ENCODE data around the gene KRT33B. TPM values are rescaled to one million over a fixed set of nuclear protein-coding genes. Genes with fewer than 3 reads are reported as not detected.
A peak's percentile ranks its signal among the peaks of the same experiment; 100 is the strongest.

Gene KRT33B
- polyA plus RNA-seq, 1 donor from 2014 or later = not detected

DNA sequence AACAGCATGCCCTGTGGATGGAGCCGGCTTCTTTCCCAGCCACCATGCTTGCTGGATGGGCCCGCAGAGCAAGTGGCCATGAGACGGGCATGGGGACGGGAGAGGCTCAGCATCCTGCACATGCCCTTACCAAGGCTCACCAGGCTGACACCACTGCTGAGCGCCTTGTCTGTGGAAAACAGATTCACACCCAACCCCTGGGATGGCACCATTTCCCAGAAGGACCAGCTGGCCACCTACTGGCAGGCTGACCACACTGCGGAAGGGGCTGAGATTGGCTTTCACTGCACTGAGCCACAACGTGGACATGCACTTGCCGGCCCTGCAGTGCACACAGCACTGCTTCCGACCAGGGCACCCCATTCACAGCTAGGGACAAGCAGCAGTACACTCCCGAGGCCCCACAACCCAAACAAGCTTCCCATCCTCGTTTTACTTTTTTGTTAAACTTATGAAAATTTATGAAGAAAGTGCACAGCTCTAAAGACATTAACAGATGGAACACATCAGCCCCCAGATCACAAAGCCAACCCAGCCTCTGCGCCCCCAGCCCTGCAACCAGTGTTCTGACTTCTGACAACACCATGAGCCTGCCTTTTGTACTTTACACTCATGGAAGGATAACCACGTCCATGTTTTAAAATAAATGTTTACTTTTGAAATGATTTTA lies 40.2 kb downstream of the KRT33B start:
- H3K27me3 ChIP-seq (ENCODE audit: insufficient read depth, low read depth, low read length) = no peaks in the 10 kb centered on the region
- H3K4me2 ChIP-seq (ENCODE audit: low read length) = no peak overlapping the region
- H3K27ac ChIP-seq (ENCODE audit: low read length) = no peak overlapping the region
- H3F3A ChIP-seq (ENCODE audit: insufficient read depth, low read length, poor library complexity, severe bottlenecking) = no peaks in the 10 kb centered on the region
- no peaks in the 10 kb centered on the region for H4K20me1 ChIP-seq (ENCODE audit: insufficient read depth)
- no peak overlapping the region for H3K9ac ChIP-seq (ENCODE audit: low read length)
- H3K4me3 ChIP-seq (ENCODE audit: low read length) = no peak overlapping the region
- no peak overlapping the region for H2AFZ ChIP-seq (ENCODE audit: low read depth, low read length)
- TF ChIP-seq RAD21 (conservative IDR thresholded peaks at IDR 0.05) = peak; percentile 27
- TF ChIP-seq, protein P1, sequence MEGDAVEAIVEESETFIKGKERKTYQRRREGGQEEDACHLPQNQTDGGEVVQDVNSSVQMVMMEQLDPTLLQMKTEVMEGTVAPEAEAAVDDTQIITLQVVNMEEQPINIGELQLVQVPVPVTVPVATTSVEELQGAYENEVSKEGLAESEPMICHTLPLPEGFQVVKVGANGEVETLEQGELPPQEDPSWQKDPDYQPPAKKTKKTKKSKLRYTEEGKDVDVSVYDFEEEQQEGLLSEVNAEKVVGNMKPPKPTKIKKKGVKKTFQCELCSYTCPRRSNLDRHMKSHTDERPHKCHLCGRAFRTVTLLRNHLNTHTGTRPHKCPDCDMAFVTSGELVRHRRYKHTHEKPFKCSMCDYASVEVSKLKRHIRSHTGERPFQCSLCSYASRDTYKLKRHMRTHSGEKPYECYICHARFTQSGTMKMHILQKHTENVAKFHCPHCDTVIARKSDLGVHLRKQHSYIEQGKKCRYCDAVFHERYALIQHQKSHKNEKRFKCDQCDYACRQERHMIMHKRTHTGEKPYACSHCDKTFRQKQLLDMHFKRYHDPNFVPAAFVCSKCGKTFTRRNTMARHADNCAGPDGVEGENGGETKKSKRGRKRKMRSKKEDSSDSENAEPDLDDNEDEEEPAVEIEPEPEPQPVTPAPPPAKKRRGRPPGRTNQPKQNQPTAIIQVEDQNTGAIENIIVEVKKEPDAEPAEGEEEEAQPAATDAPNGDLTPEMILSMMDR (IDR thresholded peaks at IDR 0.05; ENCODE audit: poor library complexity, severe bottlenecking) = no peak
- H3K9me3 ChIP-seq (ENCODE audit: low read length) = no peaks in the 10 kb centered on the region
- no peaks in the 10 kb centered on the region for H3K36me3 ChIP-seq (ENCODE audit: insufficient read depth, low read length)
- H3K79me2 ChIP-seq (replicated peaks; ENCODE audit: insufficient read depth, low read length) = no peaks in the 10 kb centered on the region
- H3K9me2 ChIP-seq (ENCODE audit: insufficient read depth, low read length) = no peaks in the 10 kb centered on the region

DNA sequence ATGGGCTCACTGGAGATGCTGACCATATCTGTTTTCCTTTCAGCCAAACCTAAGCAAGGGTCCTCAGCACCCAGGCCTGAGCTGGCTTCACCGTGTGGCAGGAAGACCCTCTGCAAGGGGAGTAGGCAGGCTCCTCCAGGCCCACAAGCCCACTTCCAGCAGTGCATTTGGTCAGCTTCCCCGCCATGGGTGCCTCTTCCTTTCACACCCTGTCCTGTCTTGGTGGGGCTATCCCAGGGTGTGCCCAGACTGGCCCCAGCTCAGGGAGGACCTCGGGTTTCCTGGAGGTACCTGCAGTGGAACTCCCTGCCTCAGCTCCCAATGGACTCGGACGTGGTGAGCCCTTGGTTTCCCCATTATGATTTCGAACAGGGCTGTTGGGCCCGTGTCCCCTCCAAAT lies 41.4 kb downstream of the KRT33B start:
- H3F3A ChIP-seq (ENCODE audit: insufficient read depth, low read length, poor library complexity, severe bottlenecking) = no peaks in the 10 kb centered on the region
- no peaks in the 10 kb centered on the region for H3K9me3 ChIP-seq (ENCODE audit: low read length)
- H3K9ac ChIP-seq (ENCODE audit: low read length) = no peak overlapping the region
- H3K27ac ChIP-seq (ENCODE audit: low read length) = no peak overlapping the region
- no peaks in the 10 kb centered on the region for H3K27me3 ChIP-seq (ENCODE audit: insufficient read depth, low read depth, low read length)
- no peak overlapping the region for H3K4me3 ChIP-seq (ENCODE audit: low read length)
- no peaks in the 10 kb centered on the region for H3K9me2 ChIP-seq (ENCODE audit: insufficient read depth, low read length)
- no peaks in the 10 kb centered on the region for H4K20me1 ChIP-seq (ENCODE audit: insufficient read depth)
- TF ChIP-seq, protein P1 (IDR thresholded peaks at IDR 0.05; ENCODE audit: poor library complexity, severe bottlenecking) = no peak
- TF ChIP-seq EZH2 (IDR thresholded peaks at IDR 0.05; ENCODE audit: borderline replicate concordance, insufficient read depth, low read length, poor library complexity, severe bottlenecking) = no peak
- TF ChIP-seq MXI1 (conservative IDR thresholded peaks at IDR 0.05; ENCODE audit: poor library complexity, severe bottlenecking) = no peak
- no peak overlapping the region for H2AFZ ChIP-seq (ENCODE audit: low read depth, low read length)
- H3K79me2 ChIP-seq (replicated peaks; ENCODE audit: insufficient read depth, low read length) = no peaks in the 10 kb centered on the region
- no peaks in the 10 kb centered on the region for H3K36me3 ChIP-seq (ENCODE audit: insufficient read depth, low read length)
- H3K4me2 ChIP-seq (ENCODE audit: low read length) = no peak overlapping the region

DNA sequence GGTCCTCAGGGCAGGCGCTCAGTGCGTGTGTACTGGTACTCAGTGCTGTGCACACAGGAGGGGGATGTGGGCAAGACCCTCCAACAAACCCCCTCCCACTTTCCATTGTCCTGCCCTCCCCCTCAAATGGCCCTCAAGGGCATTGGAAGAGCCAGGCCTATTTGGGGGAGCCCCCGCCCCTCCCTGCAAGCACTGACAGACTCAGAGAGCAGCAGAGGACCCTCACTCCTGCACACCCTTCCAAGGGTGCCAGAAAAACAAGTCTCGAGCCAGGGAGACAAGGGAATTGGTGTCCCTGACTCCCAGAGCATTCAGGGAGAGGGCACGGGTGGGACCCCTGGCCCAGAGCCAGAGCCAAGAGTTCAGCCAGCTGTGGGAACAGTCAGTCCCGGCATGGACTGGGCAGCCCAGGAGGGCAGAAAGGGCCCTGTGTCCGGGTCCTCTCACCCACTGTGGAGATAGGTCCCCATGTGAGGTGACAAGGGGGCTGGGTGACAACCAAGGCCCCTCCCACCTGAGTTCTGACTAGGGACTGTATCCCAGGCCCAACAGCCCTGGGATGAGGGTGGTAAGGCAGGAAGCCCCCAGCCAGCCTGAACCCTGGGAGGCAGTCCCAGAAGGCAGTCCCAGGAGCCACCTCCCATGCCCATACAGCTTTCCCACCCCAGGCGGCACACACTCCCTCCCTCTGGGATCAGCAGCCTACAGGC lies 42.0 kb downstream of the KRT33B start:
- Histone ChIP-seq H3K9me2 (ENCODE audit: insufficient read depth, low read length) (no peaks in the 10 kb centered on the region), H2AFZ (ENCODE audit: low read depth, low read length) (no peak overlapping the region), H4K20me1 (ENCODE audit: insufficient read depth) (no peaks in the 10 kb centered on the region), H3K4me2 (ENCODE audit: low read length) (no peak overlapping the region), H3F3A (ENCODE audit: insufficient read depth, low read length, poor library complexity, severe bottlenecking) (no peaks in the 10 kb centered on the region), H3K9me3 (ENCODE audit: low read length) (no peaks in the 10 kb centered on the region), H3K36me3 (ENCODE audit: insufficient read depth, low read length) (no peaks in the 10 kb centered on the region), H3K4me3 (ENCODE audit: low read length) (no peak overlapping the region), H3K9ac (ENCODE audit: low read length) (no peak overlapping the region), H3K27me3 (ENCODE audit: insufficient read depth, low read depth, low read length) (no peaks in the 10 kb centered on the region), H3K79me2 (replicated peaks; ENCODE audit: insufficient read depth, low read length) (no peaks in the 10 kb centered on the region), H3K27ac (ENCODE audit: low read length) (no peak overlapping the region)
- TF ChIP-seq RAD21 (conservative IDR thresholded peaks at IDR 0.05) (no peak), EZH2 (IDR thresholded peaks at IDR 0.05; ENCODE audit: borderline replicate concordance, insufficient read depth, low read length, poor library complexity, severe bottlenecking) (no peak), TAF1 (IDR thresholded peaks at IDR 0.05; ENCODE audit: low read depth) (no peak), EP300 (conservative IDR thresholded peaks at IDR 0.05; ENCODE audit: poor library complexity, severe bottlenecking) (no peak), MXI1 (conservative IDR thresholded peaks at IDR 0.05; ENCODE audit: poor library complexity, severe bottlenecking) (no peak), POLR2AphosphoS5 (IDR thresholded peaks at IDR 0.05) (no peak), SMC3 (conservative IDR thresholded peaks at IDR 0.05; ENCODE audit: poor library complexity) (no peak)
- TF ChIP-seq, protein P1 (IDR thresholded peaks at IDR 0.05; ENCODE audit: poor library complexity, severe bottlenecking) = no peak
- TF ChIP-seq, protein P2, sequence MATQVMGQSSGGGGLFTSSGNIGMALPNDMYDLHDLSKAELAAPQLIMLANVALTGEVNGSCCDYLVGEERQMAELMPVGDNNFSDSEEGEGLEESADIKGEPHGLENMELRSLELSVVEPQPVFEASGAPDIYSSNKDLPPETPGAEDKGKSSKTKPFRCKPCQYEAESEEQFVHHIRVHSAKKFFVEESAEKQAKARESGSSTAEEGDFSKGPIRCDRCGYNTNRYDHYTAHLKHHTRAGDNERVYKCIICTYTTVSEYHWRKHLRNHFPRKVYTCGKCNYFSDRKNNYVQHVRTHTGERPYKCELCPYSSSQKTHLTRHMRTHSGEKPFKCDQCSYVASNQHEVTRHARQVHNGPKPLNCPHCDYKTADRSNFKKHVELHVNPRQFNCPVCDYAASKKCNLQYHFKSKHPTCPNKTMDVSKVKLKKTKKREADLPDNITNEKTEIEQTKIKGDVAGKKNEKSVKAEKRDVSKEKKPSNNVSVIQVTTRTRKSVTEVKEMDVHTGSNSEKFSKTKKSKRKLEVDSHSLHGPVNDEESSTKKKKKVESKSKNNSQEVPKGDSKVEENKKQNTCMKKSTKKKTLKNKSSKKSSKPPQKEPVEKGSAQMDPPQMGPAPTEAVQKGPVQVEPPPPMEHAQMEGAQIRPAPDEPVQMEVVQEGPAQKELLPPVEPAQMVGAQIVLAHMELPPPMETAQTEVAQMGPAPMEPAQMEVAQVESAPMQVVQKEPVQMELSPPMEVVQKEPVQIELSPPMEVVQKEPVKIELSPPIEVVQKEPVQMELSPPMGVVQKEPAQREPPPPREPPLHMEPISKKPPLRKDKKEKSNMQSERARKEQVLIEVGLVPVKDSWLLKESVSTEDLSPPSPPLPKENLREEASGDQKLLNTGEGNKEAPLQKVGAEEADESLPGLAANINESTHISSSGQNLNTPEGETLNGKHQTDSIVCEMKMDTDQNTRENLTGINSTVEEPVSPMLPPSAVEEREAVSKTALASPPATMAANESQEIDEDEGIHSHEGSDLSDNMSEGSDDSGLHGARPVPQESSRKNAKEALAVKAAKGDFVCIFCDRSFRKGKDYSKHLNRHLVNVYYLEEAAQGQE (IDR thresholded peaks at IDR 0.05; ENCODE audit: borderline replicate concordance) = no peak
